B cell (primary cell): ENCODE measurements around the gene HERC5. TPM values are rescaled to one million over a fixed set of nuclear protein-coding genes. Genes with fewer than 3 reads are reported as not detected.

ENCODE experiments used
- ATAC-seq: fragments of 200-7000 bp; cut with Tn5 transposase; one replicate; pipeline ENCODE4 v1.10.0; 2021; ENCODE audit warnings: low read depth, mild to moderate bottlenecking, moderate number of reproducible peaks, moderate library complexity
- CTCF ChIA-PET: fragments of 350-600 bp; sonication (Branson Sonifier 250); formaldehyde crosslinking; loops from one replicate; lab custom pipeline; 2021; ENCODE audit warnings: antibody characterized with exemption, inconsistent platforms; lab: Charles Lee
- POLR2A ChIA-PET: fragments of 350-600 bp; sonication (Branson Sonifier 250); formaldehyde crosslinking; loops from one replicate; lab custom pipeline; 2021; ENCODE audit warnings: antibody characterized with exemption; lab: Charles Lee
- DNase-seq: peaks from one replicate; pipeline ENCODE4 v3.0.0; 2013
- H2AFZ ChIP-seq: 2 replicates; pipeline ENCODE4 v1.6.1; 2012; ENCODE audit warnings: mild to moderate bottlenecking, low read depth, low read length; ENCODE audit not compliant: insufficient read depth, poor library complexity, severe bottlenecking
- H3K27ac ChIP-seq, 2 donors: 1 replicate in 1 of 2; 2 replicates in 1 of 2; pipeline ENCODE4 v1.5.1; 2012 to 2013; ENCODE audit warnings: low read length in 2 of 2, mild to moderate bottlenecking in 2 of 2, moderate library complexity in 1 of 2
- H3K27me3 ChIP-seq, 4 experiments: fragments of 200-600 bp in 1 of 4; sonication (generic) in 1 of 4; replicated peaks in 1 of 4; 1 replicate in 2 of 4; 2 replicates in 2 of 4; pipeline versions ENCODE4 v1.6.1 to v1.7.0; 2013 to 2016; ENCODE audit warnings: low read length in 3 of 4, mild to moderate bottlenecking in 2 of 4, mixed read lengths in 1 of 4, moderate library complexity in 1 of 4; ENCODE audit not compliant: insufficient read depth in 4 of 4, control insufficient read depth in 3 of 4; ENCODE audit errors: control extremely low read depth in 1 of 4
- H3K36me3 ChIP-seq, 2 experiments: replicated peaks in 1 of 2; 1 replicate in 1 of 2; 2 replicates in 1 of 2; pipeline versions ENCODE4 v1.6.1 to v1.7.1; 2013; ENCODE audit warnings: low read length in 1 of 2; ENCODE audit not compliant: insufficient read depth in 2 of 2, control insufficient read depth in 1 of 2; ENCODE audit errors: control extremely low read depth in 1 of 2, extremely low read depth in 1 of 2
- H3K4me1 ChIP-seq, 2 donors: fragments of 200-600 bp in 1 of 2; sonication (generic) in 1 of 2; 1 replicate in 1 of 2; 2 replicates in 1 of 2; pipeline versions ENCODE4 v1.5.1 to v1.6.1; 2013 to 2017; ENCODE audit warnings: low read length in 2 of 2; ENCODE audit not compliant: control insufficient read depth in 2 of 2, insufficient read depth in 2 of 2
- H3K4me2 ChIP-seq: replicated peaks from 2 replicates; pipeline ENCODE3; 2012; ENCODE audit warnings: mild to moderate bottlenecking, low read depth, low read length; ENCODE audit not compliant: poor library complexity, severe bottlenecking
- H3K4me3 ChIP-seq, 5 experiments: fragments of 200-600 bp in 1 of 5; sonication (generic) in 1 of 5; 1 replicate in 3 of 5; 2 replicates in 2 of 5; pipeline versions ENCODE4 v1.5.1 to v1.7.0; 2011 to 2016; ENCODE audit warnings: low read length in 4 of 5, mild to moderate bottlenecking in 4 of 5, low read depth in 2 of 5, control low read depth in 1 of 5, moderate library complexity in 1 of 5; ENCODE audit not compliant: insufficient read depth in 1 of 5; ENCODE audit errors: control extremely low read depth in 1 of 5, extremely low read depth in 1 of 5
- H3K79me2 ChIP-seq: fragments of 200-600 bp; sonication (generic); one replicate; pipeline ENCODE4 v1.6.0; 2016; ENCODE audit warnings: low read length; ENCODE audit not compliant: control insufficient read depth, insufficient read depth
- H3K9ac ChIP-seq: fragments of 200-600 bp; sonication (generic); 2 replicates; pipeline ENCODE4 v1.6.1; 2017; ENCODE audit warnings: mild to moderate bottlenecking, low read length, moderate library complexity
- H3K9me3 ChIP-seq, 3 donors: one replicate each; pipeline versions ENCODE4 v1.6.1 to v1.7.1; 2013; ENCODE audit warnings: low read length in 2 of 3; ENCODE audit not compliant: control insufficient read depth in 2 of 3, insufficient read depth in 1 of 3; ENCODE audit errors: control extremely low read depth in 1 of 3
- H4K20me1 ChIP-seq: 2 replicates; pipeline ENCODE4 v1.6.0; 2012; ENCODE audit warnings: mild to moderate bottlenecking, low read length; ENCODE audit not compliant: insufficient read depth, control insufficient read depth, poor library complexity, severe bottlenecking
- H3K27ac Mint-ChIP-seq: one replicate; pipeline ENCODE4 v1.8.0; 2021; ENCODE audit warnings: mixed read lengths
- H3K27me3 Mint-ChIP-seq: one replicate; pipeline ENCODE4 v1.8.0; 2021; ENCODE audit warnings: mixed read lengths
- H3K4me1 Mint-ChIP-seq: one replicate; pipeline ENCODE4 v1.8.0; 2021; ENCODE audit warnings: mixed read lengths
- H3K4me3 Mint-ChIP-seq: one replicate; pipeline ENCODE4 v1.8.0; 2021; ENCODE audit warnings: mixed read lengths
- H3K9me3 Mint-ChIP-seq: one replicate; pipeline ENCODE4 v1.8.0; 2022; ENCODE audit warnings: mixed read lengths; ENCODE audit not compliant: insufficient read depth
- CTCF ChIP-seq: fragments of 200-600 bp; IDR thresholded peaks from one replicate; pipeline ENCODE4 v1.8.0; 2022; ENCODE audit warnings: antibody characterized with exemption, mild to moderate bottlenecking
- EZH2 ChIP-seq: IDR thresholded peaks from 2 replicates; pipeline ENCODE4 v1.6.1; 2012; ENCODE audit warnings: borderline replicate concordance, low read depth, mild to moderate bottlenecking, moderate library complexity, low read length; ENCODE audit not compliant: insufficient read depth, poor library complexity, severe bottlenecking
- WGBS: methylation state at CpG from one replicate; pipeline ENCODE4 v1.1.5; 2013; ENCODE audit warnings: missing lambda C conversion rate; ENCODE audit not compliant: insufficient coverage; 5-methylcytosine and 5-hydroxymethylcytosine counted together
- intact Hi-C: fragments of 100-400 bp; cut with micrococcal nuclease; formaldehyde crosslinking; loops from one replicate; pipeline ENCODE4 v1.10.0; 2022
- polyA minus RNA-seq: library from RNA; depleted of rRNA, polyadenylated mRNA; stranded (reverse); fragments of >200 nt; gene quantifications from 2 replicates; pipeline ENCODE4 v1.2.3, GENCODE V29; 2012
- polyA plus RNA-seq: library from polyadenylated mRNA; depleted of rRNA; stranded (reverse); fragments of >200 nt; gene quantifications from 2 replicates; pipeline ENCODE4 v1.2.3, GENCODE V29; 2012
- total RNA-seq, 2 donors: library from RNA; stranded (reverse); fragments of 120-200 nt in 1 of 2; gene quantifications; 1 replicate in 1 of 2; 2 replicates in 1 of 2; pipeline versions ENCODE4 v1.2.3 to v1.2.4, GENCODE V29; 2013 to 2022

Gene HERC5
- 10.6 and 12.0 TPM in 2 replicates for total RNA-seq
- 9.8 TPM for total RNA-seq (2013)
- 1.9 and 3.2 TPM in 2 replicates for polyA plus RNA-seq
- polyA minus RNA-seq, result 3.9 and 4.0 TPM in 2 replicates

- ATAC-seq, result peak; percentile 94
- Mint-ChIP-seq H3K4me1 (peaks cover 19% of the 10 kb centered on the region), H3K9me3 (peaks cover 2% of the 10 kb centered on the region), H3K27me3 (no peaks in the 10 kb centered on the region), H3K27ac (peak within 1 kb of the TSS; percentile 99), H3K4me3 (peak within 1 kb of the TSS; percentile 100)
- peaks cover 11 to 16% of the 10 kb centered on the region in 2 donors for H3K4me1 ChIP-seq
- no peaks in the 10 kb centered on the region for H3K36me3 ChIP-seq
- H3K27ac ChIP-seq, result peak within 1 kb of the TSS; percentile 52 to 70
- H3K4me3 ChIP-seq, result peak within 1 kb of the TSS; percentile 69 to 93 (median 85)
- H2AFZ ChIP-seq, result peak within 1 kb of the TSS; percentile 88
- POLR2A ChIA-PET, result interaction anchor here (0.7 to 2.6 kb wide), 5 partner anchors 9 to 180 kb away, joined by 3 to 24 read pairs (median 5); partner anchors contain the start of genes HERC6 and PPM1K
- no peaks in the 10 kb centered on the region for H4K20me1 ChIP-seq
- H3K27me3 ChIP-seq, result no peaks in the 10 kb centered on the region
- DNase-seq, result peak; percentile 96
- under 1% methylated on average over 57 of the region's 57 CpGs for WGBS
- H3K9me3 ChIP-seq, result peaks cover 0 to 7% (median 1%) of the 10 kb centered on the region in 3 donors
- peak within 1 kb of the TSS; percentile 75 for H3K9ac ChIP-seq
- TF ChIP-seq EZH2 (no peak), CTCF (no peak)
- intact Hi-C loops, result loop anchor here (1.0 to 2.0 kb wide), 7 partner anchors 66 to 1672 kb away; partner anchors contain the start of genes HERC3, HERC6, PPM1K and PYURF
- CTCF ChIA-PET, result interaction anchor here (0.9 to 2.2 kb wide), 7 partner anchors 15 to 238 kb away, joined by 3 to 16 read pairs (median 4); partner anchors contain the start of genes HERC6 and PYURF
- H3K4me2 ChIP-seq, result peak within 1 kb of the TSS; percentile 96
- no peaks in the 10 kb centered on the region for H3K79me2 ChIP-seq
Observed at GRCh38 chr4:88456670-88457306, at the start of gene HERC5. TSS of gene HERC5 (plus strand) at chr4:88457119. CDS start at chr4:88457270, 151 bp downstream.

GRCh38 chr4:88409206-88409605, 47.7 kb upstream of the HERC5 start:
- POLR2A ChIA-PET, result no interaction called here
- no peak overlapping the region for H3K9ac ChIP-seq
- H3K4me3 Mint-ChIP-seq, result no peak overlapping the region

More at GRCh38 chr4:88409206-88409605, 47.7 kb upstream of the HERC5 start:
- H3K4me1 ChIP-seq, result no peaks in the 10 kb centered on the region
- H3K27ac Mint-ChIP-seq, result no peak overlapping the region
- no peaks in the 10 kb centered on the region for H4K20me1 ChIP-seq
- intact Hi-C loops, result no loop called here
- CTCF ChIA-PET, result no interaction called here
- DNase-seq (no peak), ATAC-seq (no peak)
- WGBS, result no CpG with 5 or more reads among the region's 2 CpGs
- TF ChIP-seq EZH2 (no peak), CTCF (no peak)
- H3K27me3 Mint-ChIP-seq, result no peaks in the 10 kb centered on the region
- H3K9me3 ChIP-seq, result peaks cover 0 to 1% (median 0%) of the 10 kb centered on the region in 3 donors
- H3K4me3 ChIP-seq, result no peak overlapping the region
- no peak overlapping the region for H3K4me2 ChIP-seq
- H3K36me3 ChIP-seq, result peaks cover 2 to 11% of the 10 kb centered on the region in 2 experiments
- no peak overlapping the region for H3K27ac ChIP-seq
- no peaks in the 10 kb centered on the region for H3K4me1 Mint-ChIP-seq
- no peaks in the 10 kb centered on the region for H3K9me3 Mint-ChIP-seq
- no peak overlapping the region for H2AFZ ChIP-seq
- no peaks in the 10 kb centered on the region for H3K79me2 ChIP-seq
- no peaks in the 10 kb centered on the region for H3K27me3 ChIP-seq
